Fibroblast of pulmonary artery (primary cell): Measurements from ENCODE around the gene PLOD3.

ENCODE experiments used
- DNase-seq: peaks from one replicate; pipeline ENCODE4 v3.0.0-alpha.2; 2010; ENCODE audit warnings: low read depth
- H3K4me3 ChIP-seq: replicated peaks from 2 replicates; pipeline ENCODE4 v1.5.1; 2011; ENCODE audit warnings: low read depth, mild to moderate bottlenecking, control low read depth, low read length, moderate library complexity
- TF ChIP-seq, protein P1 (sequence below): IDR thresholded peaks from 2 replicates; pipeline ENCODE4 v1.5.1; 2011; ENCODE audit warnings: mild to moderate bottlenecking, control low read depth, low read length, inconsistent platforms; ENCODE audit errors: missing control alignments

Gene PLOD3

DNA sequence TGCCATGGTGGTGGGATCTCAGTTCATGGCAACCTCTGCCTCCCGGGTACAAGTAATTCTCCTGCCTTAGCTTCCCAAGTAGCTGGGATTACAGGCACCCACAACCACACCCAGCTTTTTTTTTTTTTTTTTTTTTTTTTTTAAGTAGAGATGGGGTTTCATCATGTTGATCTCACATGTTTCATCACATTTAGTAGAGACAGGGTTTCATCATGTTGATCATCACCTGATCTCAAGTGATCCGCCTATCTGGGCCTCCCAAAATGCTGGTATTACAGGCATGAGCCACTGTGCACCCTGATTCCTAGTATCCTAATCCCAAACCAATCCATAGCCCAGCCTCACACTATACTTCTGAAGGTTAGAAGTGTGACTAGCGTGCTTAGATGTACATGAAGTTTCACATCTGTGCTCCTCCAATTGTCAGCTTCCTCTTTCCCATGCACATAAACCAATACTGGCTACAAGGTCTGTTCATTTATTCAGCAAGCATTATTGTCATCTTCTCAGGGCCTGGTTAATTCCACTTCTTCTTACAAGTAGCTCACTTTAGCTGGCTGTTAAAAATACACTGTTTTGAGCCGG lies 30.4 kb downstream of the PLOD3 start:
- TF ChIP-seq, protein P1, sequence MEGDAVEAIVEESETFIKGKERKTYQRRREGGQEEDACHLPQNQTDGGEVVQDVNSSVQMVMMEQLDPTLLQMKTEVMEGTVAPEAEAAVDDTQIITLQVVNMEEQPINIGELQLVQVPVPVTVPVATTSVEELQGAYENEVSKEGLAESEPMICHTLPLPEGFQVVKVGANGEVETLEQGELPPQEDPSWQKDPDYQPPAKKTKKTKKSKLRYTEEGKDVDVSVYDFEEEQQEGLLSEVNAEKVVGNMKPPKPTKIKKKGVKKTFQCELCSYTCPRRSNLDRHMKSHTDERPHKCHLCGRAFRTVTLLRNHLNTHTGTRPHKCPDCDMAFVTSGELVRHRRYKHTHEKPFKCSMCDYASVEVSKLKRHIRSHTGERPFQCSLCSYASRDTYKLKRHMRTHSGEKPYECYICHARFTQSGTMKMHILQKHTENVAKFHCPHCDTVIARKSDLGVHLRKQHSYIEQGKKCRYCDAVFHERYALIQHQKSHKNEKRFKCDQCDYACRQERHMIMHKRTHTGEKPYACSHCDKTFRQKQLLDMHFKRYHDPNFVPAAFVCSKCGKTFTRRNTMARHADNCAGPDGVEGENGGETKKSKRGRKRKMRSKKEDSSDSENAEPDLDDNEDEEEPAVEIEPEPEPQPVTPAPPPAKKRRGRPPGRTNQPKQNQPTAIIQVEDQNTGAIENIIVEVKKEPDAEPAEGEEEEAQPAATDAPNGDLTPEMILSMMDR = no peak
- no peak overlapping the region for H3K4me3 ChIP-seq
- DNase-seq = no peak

DNA sequence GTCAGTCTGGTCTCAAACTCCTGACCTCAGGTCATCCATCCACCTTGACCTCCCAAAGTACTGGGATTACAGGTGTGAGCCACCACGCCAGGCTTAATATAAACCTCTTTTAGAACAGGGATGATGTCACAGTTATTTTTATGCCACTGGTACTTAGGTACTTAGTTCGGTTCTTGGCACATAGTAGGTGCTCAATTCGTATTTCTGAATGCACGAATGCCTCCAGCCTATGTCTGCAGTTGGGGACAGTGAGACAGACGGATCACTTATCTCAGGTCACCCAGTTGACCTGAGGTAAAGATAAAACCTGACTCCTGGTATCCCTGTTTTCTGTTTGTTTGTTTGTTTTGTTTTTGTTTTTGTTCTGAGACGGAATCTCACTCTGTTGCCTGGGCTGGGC lies 31.2 kb downstream of the PLOD3 start:
- DNase-seq = no peak
- TF ChIP-seq, protein P1 = no peak
- no peak overlapping the region for H3K4me3 ChIP-seq

- DNase-seq = no peak
- H3K4me3 ChIP-seq = no peak overlapping the region
- TF ChIP-seq, protein P1 = no peak
Observed at GRCh38 chr7:101185258-101185839, 32.0 kb downstream of the PLOD3 start.

DNA sequence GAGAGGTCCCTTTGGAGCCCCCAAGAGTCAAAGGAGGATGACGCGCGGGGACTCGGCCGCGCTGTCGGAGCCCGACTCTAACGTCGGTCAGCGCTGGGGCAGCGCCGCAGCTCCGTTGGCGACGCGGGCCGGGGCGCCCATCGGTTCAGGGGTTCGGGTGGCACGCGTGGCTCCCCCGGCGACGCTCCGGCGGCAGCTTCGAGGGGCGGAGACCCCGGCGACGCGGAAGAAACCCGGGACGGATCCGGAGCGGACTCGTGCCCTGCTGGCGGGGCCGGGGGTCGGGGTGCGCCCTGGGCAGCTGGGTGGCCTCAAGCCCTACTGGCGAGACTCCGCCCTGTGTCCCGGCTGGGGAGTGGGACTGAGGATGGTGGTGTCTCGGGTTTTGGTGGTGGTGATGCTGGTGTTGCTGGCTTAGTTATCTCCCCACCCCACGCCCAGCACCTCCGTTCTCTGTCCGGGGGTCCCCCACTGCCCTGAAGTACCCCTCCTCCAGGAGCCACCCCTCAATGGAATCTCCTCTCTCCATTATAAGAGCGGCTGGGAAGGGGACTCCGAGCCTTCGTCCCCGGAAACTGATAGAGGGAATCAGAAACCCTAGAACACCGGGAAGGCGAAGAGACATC lies 37.1 kb downstream of the PLOD3 start, which contains the start of gene NAT16:
Gene NAT16, minus strand, starts transcription at position 164 of the 626 bp plus-strand sequence. CDS start 5,486 bp downstream, outside the sequence.
- no peak within 1 kb of the TSS for H3K4me3 ChIP-seq

DNA sequence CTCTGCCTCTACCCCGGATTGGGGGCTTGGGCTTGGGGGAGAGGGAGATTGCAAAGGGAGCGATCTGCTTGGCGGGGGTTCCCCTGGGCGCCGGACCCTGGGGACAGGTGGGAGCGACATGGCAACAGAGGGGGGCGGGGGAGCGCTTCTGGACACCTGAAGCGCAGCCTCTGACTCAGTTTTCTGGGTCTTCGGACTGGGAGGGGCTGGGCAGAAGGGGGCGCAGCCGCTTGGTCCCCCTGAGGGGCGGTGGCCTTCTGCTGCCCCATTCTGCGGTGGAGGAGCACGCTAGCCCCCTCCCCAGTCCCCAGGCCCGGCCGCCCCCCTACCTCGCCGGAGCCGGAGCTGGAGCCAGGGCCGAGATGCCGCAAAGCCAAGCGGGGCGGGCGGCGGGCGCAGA lies 37.7 kb downstream of the PLOD3 start:
- TF ChIP-seq, protein P1 = no peak
- no peak for DNase-seq
- no peak overlapping the region for H3K4me3 ChIP-seq

More for the DNA sequence above, 37.1 kb downstream of the PLOD3 start, which contains the start of gene NAT16:
- TF ChIP-seq, protein P1 = no peak
- no peak for DNase-seq

DNA sequence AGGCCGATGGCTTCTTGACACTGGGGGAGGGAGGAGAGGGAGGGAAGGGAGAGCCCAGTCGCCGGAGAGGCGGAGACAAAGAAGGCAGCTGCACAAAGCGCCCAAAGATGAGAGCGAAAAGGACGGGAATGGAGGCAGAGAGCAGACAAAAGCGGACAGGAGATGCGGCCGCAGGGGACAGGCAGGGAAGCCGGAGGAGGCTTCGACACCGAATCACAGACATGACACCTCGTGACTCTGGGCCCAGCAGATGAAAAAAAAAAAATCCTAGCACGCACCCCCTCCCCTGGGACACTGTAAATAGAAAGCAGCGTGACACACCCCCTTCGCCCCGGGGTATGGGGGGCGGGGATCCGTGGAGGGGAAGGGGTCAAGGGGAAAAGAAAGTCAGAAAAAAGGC lies 38.3 kb downstream of the PLOD3 start:
- TF ChIP-seq, protein P1 = no peak
- no peak overlapping the region for H3K4me3 ChIP-seq
- no peak for DNase-seq
